GM18526 (cell line): ENCODE measurements around the gene BABAM2.

Experiments
- POLR2A ChIP-seq: IDR thresholded peaks from 3 replicates; pipeline ENCODE4 v1.6.1; 2011; ENCODE audit not compliant: insufficient read length; ENCODE audit errors: extremely low read depth

BABAM2 gene

DNA sequence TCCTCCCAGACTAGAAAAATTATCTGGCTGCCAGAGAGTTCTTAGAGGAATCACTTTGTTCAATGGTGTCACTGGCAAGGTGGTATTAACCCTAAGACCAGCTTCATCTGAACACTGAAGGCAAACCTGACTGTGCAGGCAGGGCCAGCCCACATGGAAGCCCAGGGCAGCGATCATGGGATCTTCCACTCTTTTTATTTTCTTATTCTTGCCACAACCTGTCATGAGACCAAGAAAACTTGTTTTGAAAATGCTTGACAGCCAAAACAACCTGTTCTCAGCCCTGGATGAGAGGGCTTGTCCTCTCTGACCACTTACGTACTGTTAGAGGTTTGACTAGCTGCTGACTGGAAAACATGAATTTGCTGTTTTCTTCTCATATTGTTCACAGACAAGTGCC, 426.9 kb downstream of the BABAM2 start:
- TF ChIP-seq POLR2A: no peak

- no peak for TF ChIP-seq POLR2A
Measured at GRCh38 chr2:28318023-28318422, 427.5 kb downstream of the BABAM2 start.

- TF ChIP-seq POLR2A: no peak
Measured at GRCh38 chr2:28318462-28319117, 428.1 kb downstream of the BABAM2 start.

DNA sequence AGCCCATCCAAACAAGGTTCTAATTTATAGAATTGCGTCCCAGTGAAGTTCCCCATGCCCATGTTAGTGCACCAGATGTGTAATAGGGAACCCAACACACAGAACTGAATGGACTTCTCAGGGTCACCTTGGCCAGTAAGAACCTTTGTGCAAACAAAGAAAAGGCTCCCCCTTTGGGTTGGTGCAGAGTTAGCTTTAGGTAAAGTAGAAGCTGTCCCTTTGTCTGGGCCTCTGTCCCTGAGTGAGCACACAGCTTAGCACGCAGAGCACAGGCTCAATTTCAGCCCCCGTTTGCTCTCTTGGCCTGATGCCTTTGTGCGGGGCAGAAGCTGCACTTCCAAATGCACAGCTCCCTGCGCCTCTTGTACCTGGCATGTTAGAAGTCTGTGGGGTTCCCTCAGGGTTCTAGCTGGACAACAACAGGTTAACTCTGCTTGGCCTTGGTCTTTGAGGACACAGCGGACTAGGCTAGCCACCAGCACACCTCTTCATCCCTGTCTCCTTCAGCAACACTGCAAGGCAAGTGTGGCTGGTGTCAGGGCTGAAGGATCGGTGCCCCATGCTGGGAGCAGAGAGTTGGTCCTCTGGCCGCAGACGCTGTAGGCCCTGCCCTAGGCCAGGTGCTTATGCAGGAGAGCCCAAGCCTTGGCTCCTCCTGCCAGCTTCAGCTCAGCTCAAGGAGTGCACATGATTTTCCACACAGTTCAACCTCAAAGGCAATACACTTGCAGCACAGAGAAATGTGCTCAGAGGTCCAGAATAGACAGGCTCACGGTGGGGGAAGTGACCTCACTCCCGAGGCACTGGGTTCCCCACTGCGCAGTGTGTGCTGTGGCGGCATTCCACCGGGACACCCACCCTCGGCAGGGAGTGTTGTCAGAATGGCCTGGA, 428.8 kb downstream of the BABAM2 start:
- no peak for TF ChIP-seq POLR2A

- no peak for TF ChIP-seq POLR2A
Measured at GRCh38 chr2:28320009-28320365, 429.5 kb downstream of the BABAM2 start.

GRCh38 chr2:28320371-28320770, 429.8 kb downstream of the BABAM2 start:
- TF ChIP-seq POLR2A: no peak

DNA sequence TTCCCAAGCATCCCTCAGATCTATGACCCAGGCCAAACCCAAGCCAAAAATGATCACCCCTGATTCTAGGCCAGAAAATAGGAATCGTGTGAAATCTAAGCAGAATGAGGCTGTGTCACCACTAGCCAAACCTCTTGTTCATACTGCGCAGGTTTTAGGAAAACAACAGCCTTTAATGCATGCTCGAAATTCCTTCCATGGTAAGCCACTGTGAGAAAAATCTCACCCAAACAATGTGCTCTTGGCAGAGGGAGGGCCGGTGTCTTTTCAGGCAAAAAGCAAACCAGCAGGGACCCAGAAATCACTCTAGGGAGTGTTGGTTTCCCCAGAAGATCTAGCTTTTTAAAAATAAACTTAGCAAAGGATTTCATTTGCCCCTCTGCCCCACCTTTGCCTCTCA, 430.9 kb downstream of the BABAM2 start:
- TF ChIP-seq POLR2A: no peak

GRCh38 chr2:28322051-28322450, 431.5 kb downstream of the BABAM2 start:
- TF ChIP-seq POLR2A: no peak

GRCh38 chr2:28322456-28322855, 431.9 kb downstream of the BABAM2 start:
- no peak for TF ChIP-seq POLR2A

GRCh38 chr2:28322981-28323396, 432.5 kb downstream of the BABAM2 start:
- TF ChIP-seq POLR2A: no peak

DNA sequence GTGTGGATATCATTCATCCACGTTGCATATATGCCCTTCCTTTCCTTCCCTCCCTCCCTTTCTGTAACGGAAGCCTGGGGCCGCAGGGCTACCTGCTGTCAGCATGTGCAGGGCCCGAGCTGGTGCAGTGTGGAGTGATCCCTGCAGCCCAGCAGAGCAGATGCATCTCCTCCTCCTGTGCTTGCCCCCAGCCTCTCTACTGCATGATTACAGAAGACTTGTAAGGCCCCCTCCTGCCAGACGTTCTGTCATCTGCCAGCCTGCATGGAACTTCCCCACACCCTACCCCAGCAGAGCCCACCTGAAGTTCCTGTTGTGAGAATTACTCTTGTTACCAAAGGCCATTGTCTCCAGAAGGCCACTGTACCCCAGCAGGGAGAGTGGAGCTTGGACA, 434.6 kb downstream of the BABAM2 start:
- TF ChIP-seq POLR2A: no peak

DNA sequence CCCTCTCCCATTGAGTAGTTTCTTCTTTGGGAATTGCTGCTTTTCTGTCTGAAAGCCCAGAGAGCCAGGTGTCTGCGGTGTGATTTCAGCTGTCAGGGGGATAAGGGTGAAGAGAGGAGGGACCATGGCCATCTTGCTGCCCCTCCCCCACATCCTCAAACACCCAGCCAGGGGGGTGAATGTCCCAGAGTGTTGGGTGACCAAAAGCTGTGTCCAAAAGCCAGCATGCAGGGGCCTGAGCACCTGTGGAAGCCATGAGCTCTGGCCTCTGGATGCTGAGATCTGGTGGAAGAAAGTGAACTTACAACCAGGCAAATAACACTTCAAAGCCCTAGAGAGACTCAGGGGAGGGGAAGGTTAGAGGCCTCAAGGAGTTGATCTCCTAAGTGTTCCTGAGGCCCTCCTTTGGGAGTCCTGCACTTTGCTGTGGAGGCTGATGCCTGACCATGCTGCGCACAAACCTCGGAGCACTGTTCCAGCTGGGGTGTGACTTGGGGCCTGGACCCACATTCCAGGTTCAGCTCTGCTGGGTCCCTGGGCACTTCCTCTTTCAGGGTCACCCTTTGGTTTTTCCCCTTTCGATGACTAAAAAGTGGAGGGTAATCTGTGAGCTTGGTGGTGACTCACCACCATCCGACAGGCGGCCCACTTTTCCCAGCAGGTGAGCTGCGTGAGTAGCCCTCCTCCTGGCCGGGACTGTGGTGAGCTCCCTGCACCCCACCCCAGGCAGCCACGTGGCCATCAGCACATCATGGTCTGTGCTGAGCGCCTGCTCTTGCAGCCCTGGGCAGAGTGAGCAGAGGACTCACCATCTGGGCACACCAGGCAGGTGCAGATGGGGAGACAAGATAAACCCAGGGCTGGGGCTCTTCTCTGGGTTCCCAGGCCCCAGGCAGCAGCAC, 435.3 kb downstream of the BABAM2 start:
- TF ChIP-seq POLR2A: no peak

- TF ChIP-seq POLR2A: no peak
Measured at GRCh38 chr2:28326469-28326805, 435.9 kb downstream of the BABAM2 start.

- no peak for TF ChIP-seq POLR2A
Measured at GRCh38 chr2:28326881-28327505, 436.5 kb downstream of the BABAM2 start.

DNA sequence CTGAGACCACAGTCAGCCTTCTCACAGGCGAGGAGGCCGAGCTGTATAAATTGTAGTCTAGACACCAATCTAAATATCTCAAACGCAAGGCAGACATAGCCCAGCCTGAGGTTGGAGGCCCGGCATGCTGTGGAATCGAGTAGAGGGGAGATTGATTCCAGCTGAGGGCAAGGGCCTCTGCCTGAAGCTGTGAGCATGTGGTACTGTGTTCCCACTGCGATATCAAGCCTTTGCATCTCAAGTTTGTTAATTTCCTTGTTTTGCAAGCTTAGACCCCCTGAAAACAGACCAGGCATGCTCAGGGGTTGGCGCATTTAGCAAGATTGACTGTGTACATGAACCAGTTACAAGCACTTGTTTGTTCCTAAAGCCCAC, 437.0 kb downstream of the BABAM2 start:
- no peak for TF ChIP-seq POLR2A

- no peak for TF ChIP-seq POLR2A
Measured at GRCh38 chr2:28327956-28328922, 437.7 kb downstream of the BABAM2 start.
